Measurements from ENCODE around the gene CA10. TPM values are rescaled to one million over a fixed set of nuclear protein-coding genes. Genes with fewer than 3 reads are reported as not detected.

CA10 gene
- polyA plus RNA-seq, 3 donors: 0.05 to 0.09 TPM; not detected in 1

GRCh38 chr17:51995797-51996403 is 162.6 kb downstream of the CA10 start:
- no peak overlapping the region for H3K27ac ChIP-seq (ENCODE audit: low read depth, low read length)

GRCh38 chr17:51992864-51993416 is 165.6 kb downstream of the CA10 start:
- H3K27ac ChIP-seq (ENCODE audit: low read depth, low read length): no peak overlapping the region
- 71 to 82% (median 78%) methylated on average over 8 of the region's 8 CpGs for WGBS, 3 donors

- WGBS, 3 donors: 71 to 88% (median 74%) methylated on average over 1 of the region's 1 CpG
These were observed 187.4 kb downstream of the CA10 start for GRCh38 chr17:51971121-51971520.

GRCh38 chr17:51961689-51962088 is 196.8 kb downstream of the CA10 start:
- WGBS, 3 donors: 92 to 97% (median 94%) methylated on average over 7 of the region's 7 CpGs
- H3K27ac ChIP-seq (ENCODE audit: low read depth, low read length): no peak overlapping the region

More at GRCh38 chr17:51971121-51971520, 187.4 kb downstream of the CA10 start:
- H3K27ac ChIP-seq (ENCODE audit: low read depth, low read length): no peak overlapping the region

- H3K27ac ChIP-seq (ENCODE audit: low read depth, low read length): no peak overlapping the region
- WGBS, 3 donors: 51 to 75% (median 68%) methylated on average over 5 of the region's 5 CpGs
These were observed 200.7 kb downstream of the CA10 start for GRCh38 chr17:51957786-51958185.

- WGBS, 3 donors: 76 to 91% (median 81%) methylated on average over 2 of the region's 2 CpGs
- no peak overlapping the region for H3K27ac ChIP-seq (ENCODE audit: low read depth, low read length)
These were observed 203.3 kb downstream of the CA10 start for GRCh38 chr17:51955245-51955644.

- 20 to 27% (median 21%) methylated on average over 2 of the region's 2 CpGs for WGBS, 3 donors
- no peak overlapping the region for H3K27ac ChIP-seq (ENCODE audit: low read depth, low read length)
These were observed 204.2 kb downstream of the CA10 start for GRCh38 chr17:51954232-51954765.

- WGBS, 3 donors: 6 to 20% (median 7%) methylated on average over 2 of the region's 2 CpGs
- no peak overlapping the region for H3K27ac ChIP-seq (ENCODE audit: low read depth, low read length)
These were observed 206.8 kb downstream of the CA10 start for GRCh38 chr17:51951741-51952140.

GRCh38 chr17:51948128-51948527 is 210.4 kb downstream of the CA10 start:
- 69 to 90% (median 80%) methylated on average over 4 of the region's 4 CpGs for WGBS, 3 donors

GRCh38 chr17:51947160-51947735 is 211.3 kb downstream of the CA10 start:
- WGBS, 3 donors: 30 to 72% (median 62%) methylated on average over 3 of the region's 3 CpGs

More at GRCh38 chr17:51948128-51948527, 210.4 kb downstream of the CA10 start:
- H3K27ac ChIP-seq (ENCODE audit: low read depth, low read length): no peak overlapping the region

GRCh38 chr17:51946311-51946710 is 212.2 kb downstream of the CA10 start:
- WGBS, 3 donors: 77 to 87% (median 86%) methylated on average over 2 of the region's 2 CpGs

More at GRCh38 chr17:51947160-51947735, 211.3 kb downstream of the CA10 start:
- no peak overlapping the region for H3K27ac ChIP-seq (ENCODE audit: low read depth, low read length)

GRCh38 chr17:51941272-51941671 is 217.2 kb downstream of the CA10 start:
- H3K27ac ChIP-seq (ENCODE audit: low read depth, low read length): no peak overlapping the region
- WGBS, 3 donors: 58 to 60% (median 60%) methylated on average over 3 of the region's 3 CpGs

More at GRCh38 chr17:51946311-51946710, 212.2 kb downstream of the CA10 start:
- no peak overlapping the region for H3K27ac ChIP-seq (ENCODE audit: low read depth, low read length)

GRCh38 chr17:51937264-51937663 is 221.2 kb downstream of the CA10 start:
- H3K27ac ChIP-seq (ENCODE audit: low read depth, low read length): no peak overlapping the region

- 34 to 42% (median 39%) methylated on average over 3 of the region's 3 CpGs for WGBS, 3 donors
- no peak overlapping the region for H3K27ac ChIP-seq (ENCODE audit: low read depth, low read length)
These were observed 223.0 kb downstream of the CA10 start for GRCh38 chr17:51935477-51935876.

- 83 to 94% (median 91%) methylated on average over 7 of the region's 7 CpGs for WGBS, 3 donors
- H3K27ac ChIP-seq (ENCODE audit: low read depth, low read length): no peak overlapping the region
These were observed 224.9 kb downstream of the CA10 start for GRCh38 chr17:51933647-51934046.

GRCh38 chr17:51926448-51926847 is 232.1 kb downstream of the CA10 start:
- WGBS, 3 donors: 57 to 82% (median 69%) methylated on average over 4 of the region's 4 CpGs
- no peak overlapping the region for H3K27ac ChIP-seq (ENCODE audit: low read depth, low read length)

GRCh38 chr17:51921500-51921899 is 237.0 kb downstream of the CA10 start:
- WGBS, 3 donors: 39 to 69% (median 68%) methylated on average over 1 of the region's 1 CpG
- H3K27ac ChIP-seq (ENCODE audit: low read depth, low read length): no peak overlapping the region

GRCh38 chr17:51914577-51914976 is 243.9 kb downstream of the CA10 start:
- no peak overlapping the region for H3K27ac ChIP-seq (ENCODE audit: low read depth, low read length)

GRCh38 chr17:51913491-51914205 is 244.9 kb downstream of the CA10 start:
- H3K27ac ChIP-seq (ENCODE audit: low read depth, low read length): no peak overlapping the region
- WGBS, 3 donors: 66 to 73% (median 70%) methylated on average over 4 of the region's 4 CpGs
